Measurements from ENCODE around the gene PTPRN2.
"Not testable (repeated sequence)": the region's sequence is repeated elsewhere in the genome, so short reads cannot be mapped to it uniquely, and the experiment has no call there.

Gene PTPRN2

DNA sequence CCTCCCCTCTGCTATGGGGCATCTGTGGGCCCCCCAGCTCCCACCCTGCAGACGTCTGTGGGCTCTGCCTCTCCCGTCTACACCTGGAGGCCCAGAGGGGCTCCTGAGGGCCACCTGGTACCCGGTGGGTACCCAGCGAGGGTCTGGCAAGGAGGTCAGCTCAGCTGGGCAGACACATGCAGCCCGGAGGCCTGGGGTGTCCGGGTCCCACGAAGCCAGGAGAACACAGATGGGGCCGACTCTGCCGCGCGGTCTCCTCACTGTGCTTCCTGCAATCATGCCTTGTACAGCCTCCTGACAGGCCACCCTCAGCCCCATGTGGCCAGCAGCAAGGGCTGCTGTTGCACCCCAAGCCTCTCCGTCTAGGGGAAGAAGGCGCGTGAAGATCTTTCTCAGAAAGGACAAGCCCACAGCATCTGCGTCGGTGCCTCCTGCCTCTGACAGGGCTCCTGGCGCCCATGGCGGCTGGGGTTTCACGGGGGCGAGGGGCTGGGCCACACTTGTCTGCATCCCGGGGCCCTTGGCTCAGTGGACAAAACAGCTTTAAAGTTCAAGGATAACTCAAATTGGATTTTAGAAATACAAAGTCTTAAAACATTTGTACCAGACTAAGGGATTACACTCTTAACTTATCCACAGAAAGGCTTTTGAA, 859.5 kb downstream of the PTPRN2 start:
- DNase-seq = no peak
- in situ Hi-C loops (cut with MboI; ENCODE audit: low pct_unique_long_range_greater_than_20kb, low sequenced_read_pairs) = no loop called here

DNA sequence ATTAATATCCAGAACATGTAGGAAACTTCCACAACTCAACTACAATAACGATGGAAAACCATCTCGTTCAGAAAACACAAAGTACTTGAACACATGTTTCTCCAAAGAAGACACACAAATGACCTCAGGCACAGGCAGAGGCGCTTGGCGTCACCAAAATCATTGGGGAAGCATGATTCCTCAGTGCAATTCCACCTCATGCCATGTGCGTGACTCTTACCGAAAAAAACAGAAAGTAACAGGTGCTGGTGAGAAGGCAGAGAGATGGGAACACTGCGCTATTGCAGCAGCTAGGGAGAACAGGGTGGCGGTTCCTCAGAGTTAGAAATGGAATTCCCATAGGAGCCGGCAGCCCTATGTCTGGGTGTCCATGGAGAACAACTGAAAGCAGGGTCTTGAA, 860.9 kb downstream of the PTPRN2 start:
- no peak for DNase-seq
- in situ Hi-C loops (cut with MboI; ENCODE audit: low pct_unique_long_range_greater_than_20kb, low sequenced_read_pairs) = no loop called here

DNA sequence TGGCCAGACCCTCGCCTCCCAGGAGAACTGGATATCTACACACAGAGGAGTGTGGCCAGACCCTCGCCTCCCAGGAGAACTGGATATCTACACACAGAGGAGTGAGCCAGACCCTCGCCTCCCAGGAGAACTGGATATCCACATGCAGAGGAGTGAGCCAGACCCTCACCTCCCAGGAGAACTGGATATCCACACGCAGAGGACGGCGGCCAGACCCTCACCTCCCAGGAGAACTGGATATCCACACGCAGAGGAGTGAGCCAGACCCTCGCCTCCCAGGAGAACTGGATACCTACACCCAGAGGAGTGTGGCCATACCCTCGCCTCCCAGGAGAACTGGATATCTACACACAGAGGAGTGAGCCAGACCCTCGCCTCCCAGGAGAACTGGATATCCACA, 862.3 kb downstream of the PTPRN2 start:
- in situ Hi-C loops (cut with MboI; ENCODE audit: low pct_unique_long_range_greater_than_20kb, low sequenced_read_pairs) = not testable (repeated sequence)

DNA sequence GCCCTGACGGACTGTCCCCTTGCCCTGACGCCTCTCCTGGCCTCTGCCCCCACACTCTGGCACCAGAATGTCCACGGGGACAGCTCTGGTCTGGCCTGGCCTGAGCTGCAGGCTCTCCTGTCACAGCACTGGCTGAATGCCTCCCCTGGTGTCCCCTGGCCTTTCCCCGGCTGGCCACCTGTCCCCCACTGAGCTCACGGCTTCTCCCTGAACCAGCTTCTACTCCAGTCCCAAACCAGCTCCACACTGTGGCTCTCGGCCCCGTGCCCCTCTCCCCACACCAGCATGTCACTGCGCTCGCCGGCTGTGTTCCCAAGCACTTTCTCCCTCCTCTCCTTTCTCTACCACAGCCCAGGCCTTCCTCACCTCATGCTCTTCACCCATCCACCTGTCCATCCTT, 864.4 kb downstream of the PTPRN2 start:
- no peak for DNase-seq
- in situ Hi-C loops (cut with MboI; ENCODE audit: low pct_unique_long_range_greater_than_20kb, low sequenced_read_pairs) = no loop called here

More for the DNA sequence above, 862.3 kb downstream of the PTPRN2 start:
- not testable (repeated sequence) for DNase-seq

DNA sequence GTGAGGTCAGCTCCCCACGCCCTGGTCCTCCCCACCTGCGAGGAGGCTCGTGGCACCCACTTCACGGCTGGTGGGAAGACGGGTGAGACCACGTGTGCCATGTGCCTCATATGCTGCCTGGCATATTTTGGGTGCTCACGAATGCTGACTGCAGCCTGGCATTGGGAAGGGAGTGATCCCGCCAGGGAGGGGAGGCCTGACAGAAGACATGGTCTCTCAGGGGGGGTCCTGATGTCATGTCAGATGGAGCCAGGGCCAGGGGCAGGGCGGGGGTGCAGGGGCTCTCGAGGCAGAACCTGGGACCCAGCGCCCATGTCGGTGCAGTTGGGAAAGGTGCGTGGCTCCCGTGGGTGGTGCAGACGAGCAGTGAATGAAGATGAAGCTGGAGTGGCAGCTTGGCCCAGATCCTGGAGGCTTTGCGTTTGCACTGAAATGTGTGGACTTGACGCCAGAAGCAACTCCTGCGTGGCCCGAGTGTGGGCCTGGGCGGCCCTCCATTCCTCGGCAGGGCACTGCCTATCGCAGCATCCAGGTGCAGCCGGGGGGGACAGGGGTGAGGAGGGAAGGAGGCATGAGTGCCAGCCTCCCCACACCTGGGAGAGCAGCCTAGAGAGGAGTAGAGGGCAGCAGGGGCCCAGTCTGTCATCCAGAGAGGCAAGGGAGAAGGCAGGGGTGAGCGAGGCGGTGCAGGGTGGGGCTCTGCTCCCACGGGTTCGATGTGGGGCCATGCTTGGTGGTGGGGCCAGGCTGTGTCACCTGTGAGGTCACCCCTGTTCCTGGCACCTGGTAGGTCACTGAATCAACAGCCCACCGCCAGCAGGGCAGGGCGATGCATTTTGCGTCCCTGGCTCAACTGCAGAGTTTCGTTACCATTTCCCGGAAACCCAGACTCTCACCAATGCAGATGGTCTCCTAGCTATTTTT, 865.2 kb downstream of the PTPRN2 start:
- DNase-seq = no peak
- in situ Hi-C loops (cut with MboI; ENCODE audit: low pct_unique_long_range_greater_than_20kb, low sequenced_read_pairs) = no loop called here

DNA sequence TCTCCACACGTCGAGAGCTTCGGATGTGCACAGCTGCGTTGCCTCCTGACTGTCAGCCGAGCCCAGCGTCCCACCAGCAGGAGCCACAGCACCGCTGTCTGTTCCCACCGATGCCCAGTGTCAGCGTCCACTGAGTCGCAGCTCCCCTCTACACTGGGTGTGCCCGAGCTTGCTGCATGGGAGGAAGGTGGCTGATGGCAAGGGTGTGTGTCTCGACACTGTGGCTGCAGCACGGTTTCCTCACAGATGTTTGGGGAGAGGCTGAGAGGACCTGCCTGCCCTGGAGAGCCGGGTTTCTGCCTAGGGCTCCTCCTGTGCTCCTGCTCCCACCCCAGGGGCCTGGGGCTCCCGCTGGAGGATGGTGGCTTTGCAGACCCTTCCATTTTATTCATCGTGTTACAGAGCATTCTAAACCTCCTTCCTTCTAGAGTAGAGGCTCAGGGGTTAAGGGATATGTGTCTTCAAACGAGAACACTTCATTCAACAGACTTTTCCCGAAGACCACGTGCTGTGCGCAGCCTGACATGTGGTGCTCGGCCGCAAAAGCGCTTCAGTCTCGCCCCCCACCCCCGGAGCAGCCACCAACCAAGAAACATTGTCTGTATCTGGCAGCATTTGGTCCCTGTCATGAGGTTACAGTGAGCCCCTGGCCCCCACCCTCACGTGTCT, 866.0 kb downstream of the PTPRN2 start:
- in situ Hi-C loops (cut with MboI; ENCODE audit: low pct_unique_long_range_greater_than_20kb, low sequenced_read_pairs) = no loop called here
- DNase-seq = no peak

DNA sequence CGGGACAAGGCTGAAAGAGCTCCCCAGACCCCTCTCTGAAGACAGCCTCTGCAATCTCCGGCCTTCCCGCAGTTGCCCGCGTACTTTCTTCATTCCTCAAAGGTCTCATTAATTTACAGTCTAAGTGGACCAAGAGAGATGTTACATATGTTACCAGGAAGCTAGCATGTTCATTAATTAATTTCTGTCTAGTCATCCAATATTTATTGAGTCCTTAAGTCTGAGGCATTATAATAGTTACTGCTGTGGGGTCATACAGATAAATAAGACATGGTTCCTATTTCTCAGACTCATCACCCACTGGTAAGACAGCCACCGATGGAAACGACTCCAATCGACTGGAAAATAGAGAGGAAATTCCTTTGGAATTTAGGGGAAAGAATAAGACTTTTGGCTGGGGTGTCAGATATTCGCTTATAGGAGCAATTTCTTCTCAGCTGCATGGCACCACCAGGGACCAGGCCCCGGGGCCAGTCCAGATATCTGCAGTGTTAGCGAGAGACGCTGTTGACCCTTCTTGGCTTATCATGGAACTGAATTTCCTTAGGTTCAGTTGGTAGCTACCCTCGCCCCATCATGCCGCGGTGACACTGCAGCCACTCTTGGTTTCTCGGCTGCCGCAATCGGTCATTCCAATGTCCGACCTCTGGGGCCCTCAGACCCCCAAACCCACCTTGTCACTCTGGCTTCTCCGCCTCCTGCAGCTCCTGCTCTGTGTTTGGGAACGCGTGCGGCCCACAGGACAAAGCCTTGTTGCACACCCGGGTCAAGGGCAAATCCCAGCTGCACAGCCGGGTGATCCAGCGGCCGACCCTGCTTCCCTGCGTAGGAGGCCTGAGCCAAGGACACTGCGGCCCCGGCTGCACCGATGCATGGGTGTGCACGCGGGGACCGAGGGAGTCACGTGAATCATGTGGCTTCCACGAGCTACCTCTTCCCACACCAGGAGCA, 867.6 kb downstream of the PTPRN2 start:
- in situ Hi-C loops (cut with MboI; ENCODE audit: low pct_unique_long_range_greater_than_20kb, low sequenced_read_pairs) = no loop called here
- DNase-seq = no peak

DNA sequence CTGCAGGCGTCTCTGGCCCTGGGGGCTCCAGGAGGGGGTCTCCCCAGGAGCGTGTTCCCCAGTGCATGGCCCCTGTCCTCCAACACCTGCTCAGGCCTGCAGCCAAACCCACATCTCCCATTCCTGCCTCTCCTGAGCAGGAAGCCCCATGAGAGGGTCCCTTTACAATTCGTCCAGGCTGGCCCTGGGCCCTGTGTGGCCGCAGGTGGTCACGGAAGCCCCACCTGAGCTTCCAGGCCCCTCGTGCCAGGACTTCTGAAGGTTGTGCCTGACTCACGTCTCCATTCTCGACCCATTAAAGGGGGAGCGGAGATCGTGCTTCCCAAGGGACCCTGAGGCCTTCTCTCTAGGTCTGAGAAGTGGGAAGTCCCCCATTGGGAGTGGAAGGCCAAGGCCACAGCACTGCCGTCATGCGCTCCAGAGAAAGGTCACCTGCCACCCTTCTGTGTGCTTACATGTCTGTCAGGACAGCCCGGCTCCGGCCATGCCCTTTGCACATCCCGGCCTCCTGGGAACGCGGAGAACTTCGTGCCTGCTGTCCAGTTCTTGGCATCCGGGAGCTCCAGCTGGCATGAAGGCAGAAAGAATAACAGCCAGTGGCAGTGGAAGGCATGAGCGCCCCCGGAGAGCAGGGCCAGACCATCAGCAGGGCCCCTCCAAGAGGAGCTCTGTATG, 868.5 kb downstream of the PTPRN2 start:
- in situ Hi-C loops (cut with MboI; ENCODE audit: low pct_unique_long_range_greater_than_20kb, low sequenced_read_pairs) = no loop called here
- DNase-seq = no peak

DNA sequence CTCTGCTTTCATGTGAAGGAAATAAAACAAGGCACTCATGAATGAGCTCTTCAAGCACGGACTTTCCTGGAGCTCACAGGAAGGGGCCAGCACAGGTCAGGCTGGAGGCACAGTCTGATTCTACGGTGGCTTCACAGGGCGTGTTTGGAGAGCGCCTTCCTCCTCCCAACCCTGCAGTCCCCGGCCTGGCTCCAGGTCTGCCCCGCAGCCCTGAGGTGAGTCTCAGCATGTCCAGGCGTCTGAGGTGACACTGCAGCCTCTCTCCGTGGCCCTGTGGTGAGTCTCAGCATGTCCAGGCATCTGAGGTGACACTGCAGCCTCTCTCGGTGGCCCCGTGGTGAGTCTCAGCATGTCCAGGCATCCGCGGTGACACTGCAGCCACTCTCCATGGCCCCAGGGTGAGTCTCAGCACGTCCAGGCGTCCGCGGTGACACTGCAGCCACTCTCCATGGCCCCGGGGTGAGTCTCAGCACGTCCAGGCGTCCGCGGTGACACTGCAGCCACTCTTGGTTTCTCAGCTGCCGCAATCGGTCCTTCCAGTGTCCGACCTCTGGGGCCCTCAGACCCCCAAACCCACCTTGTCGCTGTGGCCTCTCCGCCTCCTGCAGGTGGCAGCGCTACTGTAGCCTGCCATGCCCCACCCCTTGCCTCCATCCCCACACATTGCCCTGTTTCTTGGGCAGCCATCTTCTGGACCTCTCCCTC, 869.2 kb downstream of the PTPRN2 start:
- in situ Hi-C loops (cut with MboI; ENCODE audit: low pct_unique_long_range_greater_than_20kb, low sequenced_read_pairs) = no loop called here

DNA sequence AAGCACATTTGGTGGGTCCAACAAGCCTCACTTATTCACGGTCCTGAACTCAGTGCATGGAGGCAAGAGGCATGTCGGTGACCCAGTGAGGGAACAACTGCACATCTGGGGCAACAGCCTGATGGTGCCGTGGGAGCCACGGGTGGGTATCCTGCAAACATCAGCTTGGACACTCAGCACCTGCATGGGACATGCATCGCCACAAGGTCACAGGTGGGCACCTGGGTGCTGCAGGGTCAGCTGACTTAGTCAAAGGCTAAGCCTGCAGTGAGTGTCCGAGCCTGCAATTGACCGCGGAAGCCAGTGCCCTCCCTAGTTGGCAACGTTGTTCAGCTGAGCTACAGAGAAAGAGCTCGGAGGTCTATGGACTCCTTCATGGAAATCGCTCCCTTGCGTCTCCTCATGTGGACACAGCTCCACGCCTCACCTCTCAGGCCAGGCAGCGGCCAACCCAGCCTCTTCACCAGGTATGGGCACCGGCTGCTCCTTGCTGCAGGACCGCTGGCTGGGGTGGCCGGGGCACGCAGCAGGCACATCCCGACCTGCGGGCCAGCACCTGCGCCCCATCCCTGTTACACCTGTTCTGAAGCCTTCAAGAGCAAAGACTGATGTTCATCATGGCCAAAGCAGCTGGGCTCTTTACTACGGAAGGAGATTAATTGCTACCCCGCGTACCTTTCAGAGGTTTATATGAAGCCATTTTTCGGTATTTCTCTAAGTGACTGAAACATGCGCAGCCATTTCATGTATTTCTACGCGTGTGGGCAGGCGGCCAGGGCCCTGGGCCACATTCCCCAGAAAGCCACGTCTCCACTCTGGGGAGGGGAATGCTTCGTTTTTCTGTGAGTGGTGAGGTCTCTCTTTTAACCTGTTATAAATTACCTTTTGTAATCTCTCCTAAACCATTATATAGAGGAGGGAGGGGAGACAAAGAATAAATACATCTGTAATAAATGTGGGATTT, 870.1 kb downstream of the PTPRN2 start:
- in situ Hi-C loops (cut with MboI; ENCODE audit: low pct_unique_long_range_greater_than_20kb, low sequenced_read_pairs) = no loop called here
- DNase-seq = no peak

More for the DNA sequence above, 869.2 kb downstream of the PTPRN2 start:
- no peak for DNase-seq

DNA sequence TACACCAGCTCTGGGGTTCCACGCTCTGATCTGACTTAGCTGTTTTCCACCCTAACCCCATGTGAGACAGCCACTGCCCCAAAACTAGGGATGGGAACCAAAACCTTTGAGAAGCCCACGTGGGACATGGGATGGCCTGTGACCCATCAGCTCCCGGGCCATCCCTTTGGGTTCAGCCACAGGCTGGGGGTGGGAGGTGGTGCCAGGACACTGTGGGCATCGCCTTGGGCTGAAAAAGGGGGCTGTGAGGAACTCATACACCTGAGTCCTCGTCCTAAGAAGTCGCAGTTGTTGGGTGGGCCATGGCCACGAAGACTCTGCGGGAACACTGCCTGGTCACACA, 871.7 kb downstream of the PTPRN2 start:
- in situ Hi-C loops (cut with MboI; ENCODE audit: low pct_unique_long_range_greater_than_20kb, low sequenced_read_pairs) = no loop called here
- no peak for DNase-seq

DNA sequence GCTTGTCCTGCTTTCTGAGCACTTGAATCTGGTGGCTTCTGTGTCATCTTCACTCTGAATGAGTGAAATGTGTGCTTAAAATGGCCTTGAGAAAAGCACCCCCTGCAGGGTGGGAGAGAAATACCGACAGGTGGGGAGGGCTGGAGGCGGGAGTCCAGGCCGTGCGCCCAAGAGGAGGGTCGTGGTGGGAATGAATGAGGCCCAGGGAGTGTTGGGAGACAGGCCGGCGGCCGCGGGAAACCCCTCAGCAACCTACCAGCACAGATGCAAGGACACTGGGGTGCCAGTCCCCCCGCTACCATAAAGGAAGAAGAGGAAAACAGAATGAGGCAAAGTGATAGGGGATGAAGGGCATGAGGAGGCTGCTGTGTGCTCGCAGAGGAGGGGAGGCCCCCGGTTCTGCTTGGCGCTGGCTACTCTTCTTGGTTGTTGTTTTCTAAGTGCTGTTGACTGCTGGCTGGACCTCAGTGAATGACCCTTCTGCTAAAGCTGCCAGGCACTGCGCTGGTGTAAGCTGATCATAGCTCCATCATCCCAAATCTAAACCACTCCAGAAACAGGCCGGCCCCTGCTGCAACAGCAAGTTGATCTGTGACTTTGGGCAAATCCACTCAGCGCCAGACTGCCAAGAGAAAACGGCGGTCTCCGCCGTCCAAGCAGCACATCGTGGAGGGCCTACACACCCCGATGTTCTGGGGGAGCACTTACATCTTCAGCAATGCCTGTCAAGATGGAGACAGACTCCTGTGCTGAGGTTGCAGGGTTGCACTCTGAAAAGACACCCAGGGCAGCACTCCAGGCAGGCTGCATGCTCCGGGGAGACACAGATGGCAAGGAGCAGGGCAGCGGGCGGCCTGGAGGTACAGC, 872.3 kb downstream of the PTPRN2 start:
- in situ Hi-C loops (cut with MboI; ENCODE audit: low pct_unique_long_range_greater_than_20kb, low sequenced_read_pairs) = no loop called here
- DNase-seq = no peak

DNA sequence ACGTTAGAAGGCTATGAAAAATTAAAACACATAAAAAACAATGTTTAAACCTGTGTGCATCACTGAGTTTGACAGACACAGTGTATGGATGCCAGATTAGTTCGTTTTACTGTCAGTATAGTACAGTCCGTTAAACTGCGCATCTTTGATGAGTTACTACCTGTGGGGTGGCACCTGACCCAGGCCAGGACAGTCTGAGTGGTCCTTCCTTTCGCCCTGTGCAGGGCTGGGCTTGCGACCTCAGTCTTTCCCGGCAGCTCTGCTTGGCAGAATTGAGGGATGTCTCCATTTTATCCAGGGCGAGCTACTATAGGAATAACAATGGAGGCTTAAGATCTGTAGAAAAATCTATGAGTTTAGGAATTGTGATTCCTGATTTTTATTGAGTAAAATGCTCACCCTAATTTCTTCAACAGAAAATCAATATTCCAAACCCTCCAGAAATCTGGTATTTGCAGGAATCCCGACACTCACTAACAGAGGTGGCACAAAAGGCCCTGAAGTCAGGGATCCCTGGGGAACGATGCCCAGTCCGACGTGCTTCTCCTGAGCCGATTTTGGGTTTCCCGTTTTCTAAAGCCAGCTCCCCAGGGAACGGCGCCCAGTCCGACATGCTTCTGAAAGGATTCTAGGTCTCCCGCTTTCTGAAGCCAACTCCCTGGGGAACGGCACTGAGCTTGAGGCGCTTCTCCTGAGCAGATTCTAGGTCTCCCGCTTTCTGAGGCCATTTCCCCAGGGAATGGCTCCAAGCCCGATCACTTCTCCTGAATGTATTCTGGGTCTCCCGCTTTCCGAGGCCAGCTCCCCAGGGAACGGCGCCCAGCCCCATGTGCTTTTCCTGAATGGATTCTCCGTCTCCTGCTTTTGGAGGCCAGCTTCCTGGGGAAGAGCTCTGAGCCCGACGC, 873.2 kb downstream of the PTPRN2 start:
- in situ Hi-C loops (cut with MboI; ENCODE audit: low pct_unique_long_range_greater_than_20kb, low sequenced_read_pairs) = no loop called here
- DNase-seq = no peak

DNA sequence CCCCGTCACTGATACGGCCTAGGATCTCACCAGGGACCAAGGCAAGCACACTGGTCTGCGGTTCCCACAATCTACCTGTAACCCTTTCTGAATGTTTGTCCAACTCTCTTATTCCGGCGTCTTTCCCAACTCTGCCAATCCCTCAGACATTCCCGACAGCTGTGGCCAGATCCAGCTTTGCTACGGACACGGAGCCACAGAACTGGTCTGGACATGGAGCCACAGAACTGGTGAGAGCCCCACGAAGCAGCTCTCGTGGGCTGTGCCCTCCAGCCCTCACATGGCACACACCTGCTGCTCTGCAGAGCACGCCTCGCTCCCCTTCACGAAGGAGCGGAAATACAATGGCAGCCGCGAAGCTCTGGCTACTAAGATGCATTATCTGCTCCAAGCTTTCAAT, 874.0 kb downstream of the PTPRN2 start:
- DNase-seq = no peak
- in situ Hi-C loops (cut with MboI; ENCODE audit: low pct_unique_long_range_greater_than_20kb, low sequenced_read_pairs) = no loop called here

DNA sequence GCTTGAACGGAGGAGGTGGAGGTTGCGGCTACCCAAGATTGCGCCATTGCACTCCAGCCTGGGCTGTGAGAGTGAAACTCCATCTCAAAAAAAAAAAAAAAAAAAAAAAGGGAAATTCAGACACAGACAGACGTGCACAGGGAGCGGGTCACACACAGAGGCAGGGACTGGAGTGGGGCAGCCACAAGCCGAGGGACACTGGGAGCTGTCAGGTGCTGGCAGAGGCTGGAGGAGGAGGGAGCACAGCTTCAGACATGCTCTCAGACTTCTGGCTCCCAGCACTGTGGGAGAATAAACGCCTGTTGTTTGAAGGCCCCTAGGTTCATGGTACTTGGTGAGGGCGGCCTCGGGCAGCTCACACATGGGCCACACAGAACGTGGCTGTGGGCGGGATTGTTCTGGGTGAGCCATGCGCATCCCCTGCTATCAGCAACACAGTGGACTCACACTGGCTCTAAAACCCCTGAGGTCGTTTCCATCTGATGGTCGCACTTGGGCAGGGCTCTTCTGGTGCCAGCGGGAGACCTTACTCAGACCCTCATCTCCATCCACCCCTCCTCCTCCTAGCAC, 874.9 kb downstream of the PTPRN2 start:
- DNase-seq = no peak
- in situ Hi-C loops (cut with MboI; ENCODE audit: low pct_unique_long_range_greater_than_20kb, low sequenced_read_pairs) = no loop called here
